Kidney (tissue), 14 donors: Measurements from ENCODE around the gene ATOH1. TPM values are rescaled to one million over a fixed set of nuclear protein-coding genes. Genes with fewer than 3 reads are reported as not detected.

Experiments used
- DNase-seq, 5 donors: peaks; one replicate each; pipeline ENCODE4 v3.0.0-alpha.2; 2013 to 2020
- FAIRE-seq: peaks from 2 replicates; lab custom pipeline; 2012; peaks lifted over from hg19 to GRCh38; lab: Jason Lieb, UNC
- H3K27ac ChIP-seq, 2 donors: one replicate each; pipeline ENCODE4 v1.7.0; 2013; ENCODE audit warnings: low read depth in 2 of 2, low read length in 2 of 2, inconsistent platforms in 1 of 2
- H3K27me3 ChIP-seq: one replicate; pipeline ENCODE4 v1.7.1; 2013; ENCODE audit warnings: low read length, inconsistent platforms; ENCODE audit not compliant: control insufficient read depth, insufficient read depth
- H3K36me3 ChIP-seq, 3 donors: one replicate each; pipeline versions ENCODE4 v1.7.0 to v1.7.1; 2013; ENCODE audit warnings: low read length in 3 of 3, control low read depth in 1 of 3, inconsistent platforms in 1 of 3; ENCODE audit not compliant: insufficient read depth in 3 of 3, control insufficient read depth in 2 of 3
- H3K4me1 ChIP-seq, 3 donors: one replicate each; pipeline versions ENCODE4 v1.7.0 to v1.7.1; 2013; ENCODE audit warnings: low read length in 3 of 3, inconsistent platforms in 1 of 3, low read depth in 1 of 3; ENCODE audit not compliant: control insufficient read depth in 2 of 3, insufficient read depth in 2 of 3
- H3K4me3 ChIP-seq, 3 donors: one replicate each; pipeline versions ENCODE4 v1.7.0 to v1.8.1; 2013; ENCODE audit warnings: low read length in 3 of 3, control low read depth in 1 of 3, inconsistent platforms in 1 of 3
- H3K9ac ChIP-seq, 3 donors: one replicate each; pipeline versions ENCODE4 v1.7.0 to v1.7.1; 2013; ENCODE audit warnings: low read length in 3 of 3, control low read depth in 1 of 3, inconsistent platforms in 1 of 3
- H3K9me3 ChIP-seq, 3 donors: one replicate each; pipeline versions ENCODE4 v1.7.0 to v1.7.1; 2013; ENCODE audit warnings: low read length in 3 of 3, control low read depth in 1 of 3, inconsistent platforms in 1 of 3; ENCODE audit not compliant: control insufficient read depth in 2 of 3, insufficient read depth in 1 of 3
- intact Hi-C: fragments of 100-400 bp; cut with DNase I; formaldehyde crosslinking; loops from one replicate; pipeline ENCODE4 v1.11.1; 2022
- polyA plus RNA-seq: library from polyadenylated mRNA; stranded (reverse); fragments of 350-450 nt; fragmentation: Illumina TruSeq; extraction: RNeasy Lipid Tissue Mini Kit (QIAGEN cat#74804); gene quantifications from one replicate; pipeline ENCODE4 v1.2.3, GENCODE V29; 2014; ENCODE audit warnings: low read depth, low replicate concordance; ENCODE audit not compliant: insufficient read depth
- total RNA-seq: library from RNA; stranded (reverse); fragmentation: NEBNext Ultra II Directional; extraction: Animal tissue kit (Norgen Biotek cat#: 25700); gene quantifications from one replicate; pipeline ENCODE4 v1.2.1, GENCODE V29; 2021
- TF ChIP-seq, protein P1 (sequence below): IDR thresholded peaks from 3 replicates; pipeline ENCODE4 v1.5.1; 2012; ENCODE audit warnings: mild to moderate bottlenecking, moderate library complexity, borderline replicate concordance; ENCODE audit not compliant: insufficient read depth; ENCODE audit errors: extremely low read depth
- donor health status: control.
- donor health status: control.
- donor health status: control.
- donor health status: control.
- donor health status: control.
- donor health status: DM: yes; HTN: yes; CAD: no.
- donor health status: Normal renal cell carcinoma (clear cell type).

Gene ATOH1
- total and polyA plus RNA-seq, 2 donors from 2014 or later = not detected

DNA sequence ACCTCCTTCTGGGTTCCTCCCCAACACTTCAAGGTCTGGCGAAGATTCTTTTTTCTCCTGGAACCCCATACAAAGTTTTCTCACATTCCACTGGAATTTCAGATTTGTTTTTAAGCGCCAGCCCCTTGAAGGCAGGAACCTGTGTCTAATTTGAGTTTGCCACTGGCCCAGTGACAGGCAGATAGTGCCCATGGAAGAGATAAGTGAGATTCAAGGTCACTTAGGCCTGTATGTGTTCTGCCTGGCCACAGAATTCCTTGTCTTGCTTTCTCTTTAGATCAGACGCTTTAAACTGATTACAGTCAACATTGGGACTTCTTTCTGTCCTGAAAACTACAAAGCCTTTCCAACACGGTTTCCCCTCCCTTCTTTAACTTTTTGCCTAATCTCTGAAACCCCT lies 11.2 kb downstream of the ATOH1 start:
- no peaks in the 10 kb centered on the region for H3K4me1 ChIP-seq
- no peaks in the 10 kb centered on the region for H3K36me3 ChIP-seq
- no peak overlapping the region for H3K9ac ChIP-seq
- intact Hi-C loops = no loop called here
- H3K27me3 ChIP-seq = peaks cover 15% of the 10 kb centered on the region
- H3K27ac ChIP-seq = no peak overlapping the region
- DNase-seq (no peak), FAIRE-seq (no peak)
- no peaks in the 10 kb centered on the region for H3K9me3 ChIP-seq
- H3K4me3 ChIP-seq = no peak overlapping the region
- TF ChIP-seq, protein P1, sequence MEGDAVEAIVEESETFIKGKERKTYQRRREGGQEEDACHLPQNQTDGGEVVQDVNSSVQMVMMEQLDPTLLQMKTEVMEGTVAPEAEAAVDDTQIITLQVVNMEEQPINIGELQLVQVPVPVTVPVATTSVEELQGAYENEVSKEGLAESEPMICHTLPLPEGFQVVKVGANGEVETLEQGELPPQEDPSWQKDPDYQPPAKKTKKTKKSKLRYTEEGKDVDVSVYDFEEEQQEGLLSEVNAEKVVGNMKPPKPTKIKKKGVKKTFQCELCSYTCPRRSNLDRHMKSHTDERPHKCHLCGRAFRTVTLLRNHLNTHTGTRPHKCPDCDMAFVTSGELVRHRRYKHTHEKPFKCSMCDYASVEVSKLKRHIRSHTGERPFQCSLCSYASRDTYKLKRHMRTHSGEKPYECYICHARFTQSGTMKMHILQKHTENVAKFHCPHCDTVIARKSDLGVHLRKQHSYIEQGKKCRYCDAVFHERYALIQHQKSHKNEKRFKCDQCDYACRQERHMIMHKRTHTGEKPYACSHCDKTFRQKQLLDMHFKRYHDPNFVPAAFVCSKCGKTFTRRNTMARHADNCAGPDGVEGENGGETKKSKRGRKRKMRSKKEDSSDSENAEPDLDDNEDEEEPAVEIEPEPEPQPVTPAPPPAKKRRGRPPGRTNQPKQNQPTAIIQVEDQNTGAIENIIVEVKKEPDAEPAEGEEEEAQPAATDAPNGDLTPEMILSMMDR = no peak

DNA sequence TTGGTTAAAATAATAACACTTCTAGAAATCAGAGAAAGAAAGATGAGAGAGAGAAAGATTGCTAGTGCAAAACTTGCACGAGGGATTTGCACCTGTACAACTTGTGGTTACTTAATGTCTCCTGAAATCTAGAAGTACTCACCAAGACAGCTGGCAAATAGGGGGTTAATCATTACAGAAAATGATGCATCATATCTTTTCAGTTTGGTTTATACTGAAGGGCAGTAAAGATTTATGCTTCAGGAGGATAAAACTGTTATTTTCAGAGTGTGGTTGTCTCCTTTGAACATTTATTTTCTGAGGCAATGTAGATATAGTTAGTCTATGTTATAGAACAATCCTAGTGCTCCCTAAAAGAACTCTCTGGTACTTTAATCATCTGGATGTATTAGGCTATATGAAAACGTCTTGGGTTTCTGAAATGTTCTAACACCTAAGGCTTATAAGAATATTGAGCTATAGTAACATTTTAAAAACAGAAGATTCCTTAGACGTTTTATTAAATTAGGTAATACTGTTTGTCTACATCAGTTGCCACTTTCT lies 13.3 kb downstream of the ATOH1 start:
- intact Hi-C loops = no loop called here
- Histone ChIP-seq H3K4me1 (no peaks in the 10 kb centered on the region), H3K9ac (no peak overlapping the region), H3K27me3 (no peaks in the 10 kb centered on the region), H3K27ac (no peak overlapping the region), H3K36me3 (no peaks in the 10 kb centered on the region), H3K9me3 (no peaks in the 10 kb centered on the region), H3K4me3 (no peak overlapping the region)
- no peak for FAIRE-seq
- DNase-seq = no peak
- TF ChIP-seq, protein P1 = no peak

DNA sequence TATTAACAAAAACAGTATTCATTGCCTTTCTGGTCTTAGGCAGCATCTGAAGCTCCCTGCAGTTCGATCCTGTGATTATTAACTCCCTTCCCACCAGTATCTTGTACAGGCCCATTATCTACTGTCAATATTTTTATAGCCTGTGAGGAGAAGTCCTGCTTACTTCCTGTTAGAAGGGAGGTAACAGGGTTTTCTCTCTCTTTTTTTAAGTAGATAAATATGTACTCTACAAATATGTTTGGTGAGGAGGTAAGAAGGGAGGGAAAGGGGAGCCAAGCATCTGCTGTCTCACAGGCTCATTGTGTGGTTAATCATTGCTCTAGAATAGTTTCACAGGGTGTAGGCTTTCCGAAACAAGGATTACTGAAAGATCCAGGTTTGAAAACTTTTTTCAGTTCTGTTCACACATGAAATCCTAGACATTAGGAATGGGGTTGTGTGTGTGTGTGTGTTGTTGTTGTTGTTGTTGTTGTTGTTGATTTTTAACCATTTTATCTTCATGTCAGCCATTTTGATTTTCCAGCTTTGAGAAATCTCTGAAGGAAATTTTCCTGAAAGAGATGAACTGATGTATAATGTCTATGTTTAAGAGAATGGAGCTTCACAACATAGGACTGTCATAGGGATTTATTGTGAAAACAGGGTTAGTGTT lies 14.2 kb downstream of the ATOH1 start:
- Histone ChIP-seq H3K27ac (no peak overlapping the region), H3K4me1 (no peaks in the 10 kb centered on the region), H3K36me3 (no peaks in the 10 kb centered on the region), H3K9me3 (no peaks in the 10 kb centered on the region), H3K27me3 (no peaks in the 10 kb centered on the region), H3K9ac (no peak overlapping the region), H3K4me3 (no peak overlapping the region)
- DNase-seq (peak in 2 of 5 donors; percentile 31 to 32), FAIRE-seq (no peak)
- TF ChIP-seq, protein P1 = no peak
- intact Hi-C loops = no loop called here
